Lower lobe of right lung (tissue), 2 donors: Measurements from ENCODE around the gene FBXW5. TPM values are rescaled to one million over a fixed set of nuclear protein-coding genes. Genes with fewer than 3 reads are reported as not detected.
A peak's percentile ranks its signal among the peaks of the same experiment; 100 is the strongest.

Experiments
- ATAC-seq, 2 donors: fragments of 200-7000 bp; cut with Tn5 transposase; one replicate each; pipeline ENCODE4 v1.9.1; 2020 to 2022; ENCODE audit warnings: mild to moderate bottlenecking in 2 of 2, moderate library complexity in 2 of 2
- DNase-seq: peaks from one replicate; pipeline ENCODE4 v3.0.0-alpha.2; 2020
- H3K27ac ChIP-seq: fragments of 200-600 bp; one replicate; pipeline ENCODE4 v1.8.0; 2022
- H3K27me3 ChIP-seq: fragments of 200-600 bp; one replicate; pipeline ENCODE4 v1.8.0; 2022; ENCODE audit warnings: low read depth
- H3K36me3 ChIP-seq: fragments of 200-600 bp; one replicate; pipeline ENCODE4 v1.8.0; 2022; ENCODE audit warnings: mild to moderate bottlenecking
- H3K4me1 ChIP-seq: fragments of 200-600 bp; one replicate; pipeline ENCODE4 v1.8.0; 2022
- H3K4me3 ChIP-seq: fragments of 200-600 bp; one replicate; pipeline ENCODE4 v1.8.0; 2022; ENCODE audit warnings: mild to moderate bottlenecking
- H3K9me3 ChIP-seq: fragments of 200-600 bp; one replicate; pipeline ENCODE4 v1.8.0; 2022
- CTCF ChIP-seq: fragments of 200-600 bp; IDR thresholded peaks from one replicate; pipeline ENCODE4 v1.8.0; 2022; ENCODE audit warnings: antibody characterized with exemption, mild to moderate bottlenecking
- intact Hi-C: fragments of 100-400 bp; cut with DNase I; formaldehyde crosslinking; loops from one replicate; pipeline ENCODE4 v1.11.0; 2022
- total RNA-seq: library from RNA; stranded (reverse); fragmentation: NEBNext Ultra II Directional; extraction: Animal tissue kit (Norgen Biotek cat#: 25700); gene quantifications from one replicate; pipeline ENCODE4 v1.2.1, GENCODE V29; 2021
- donor health status: DM: no; HTN: yes; CAD: no; lungs with severe emphysema.

Gene FBXW5
- total RNA-seq, 1 donor from 2014 or later, result 83.2 TPM

GRCh38 chr9:136940526-136941230 is 3.9 kb downstream of the FBXW5 start:
- peaks cover 35% of the 10 kb centered on the region for H3K36me3 ChIP-seq
- peak; percentile 47 for DNase-seq
- H3K9me3 ChIP-seq, result no peaks in the 10 kb centered on the region
- H3K27me3 ChIP-seq, result no peaks in the 10 kb centered on the region
- no peak for TF ChIP-seq CTCF
- ATAC-seq, result no peak
- no peak overlapping the region for H3K27ac ChIP-seq
- peaks cover 11% of the 10 kb centered on the region for H3K4me1 ChIP-seq
- no peak overlapping the region for H3K4me3 ChIP-seq
- intact Hi-C loops, result no loop called here

GRCh38 chr9:136939996-136940525 is 4.5 kb downstream of the FBXW5 start:
- Histone ChIP-seq H3K27me3 (no peaks in the 10 kb centered on the region), H3K4me1 (peaks cover 11% of the 10 kb centered on the region), H3K9me3 (no peaks in the 10 kb centered on the region), H3K27ac (no peak overlapping the region), H3K36me3 (peaks cover 35% of the 10 kb centered on the region), H3K4me3 (no peak overlapping the region)
- DNase-seq (no peak), ATAC-seq (no peak)
- intact Hi-C loops, result no loop called here
- TF ChIP-seq CTCF, result no peak

DNA sequence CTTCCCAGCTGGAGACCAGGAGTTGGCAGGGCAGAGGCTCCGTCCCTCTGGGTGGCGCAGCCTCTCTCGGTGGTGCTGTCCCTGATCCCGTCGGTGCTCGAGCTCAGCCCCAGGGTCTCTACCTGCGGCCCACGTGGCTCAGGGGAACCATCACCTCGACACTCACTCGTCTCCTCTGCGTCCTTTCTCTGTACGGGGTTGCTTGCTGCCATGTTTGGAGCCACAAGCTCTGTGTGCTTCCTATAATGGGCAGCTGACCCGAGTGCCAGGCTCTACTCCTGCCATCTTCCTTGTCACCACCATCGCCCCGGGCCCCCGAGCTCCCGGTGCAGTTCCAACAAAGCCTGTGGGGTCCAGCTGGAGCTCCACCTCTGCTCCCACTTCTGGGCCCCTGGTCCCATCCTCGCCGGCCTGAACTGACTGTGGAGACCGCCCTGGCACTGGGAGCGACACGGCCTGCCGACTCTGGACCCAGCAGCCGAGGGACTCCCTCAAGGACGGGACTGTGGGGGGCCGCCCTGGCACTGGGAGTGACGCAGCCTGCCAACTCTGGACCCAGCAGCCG is 5.0 kb downstream of the FBXW5 start:
- Histone ChIP-seq H3K4me3 (no peak overlapping the region), H3K9me3 (no peaks in the 10 kb centered on the region), H3K27ac (no peak overlapping the region), H3K4me1 (peaks cover 8% of the 10 kb centered on the region), H3K36me3 (peaks cover 35% of the 10 kb centered on the region), H3K27me3 (no peaks in the 10 kb centered on the region)
- TF ChIP-seq CTCF, result no peak
- ATAC-seq, result no peak
- no peak for DNase-seq
- intact Hi-C loops, result no loop called here

DNA sequence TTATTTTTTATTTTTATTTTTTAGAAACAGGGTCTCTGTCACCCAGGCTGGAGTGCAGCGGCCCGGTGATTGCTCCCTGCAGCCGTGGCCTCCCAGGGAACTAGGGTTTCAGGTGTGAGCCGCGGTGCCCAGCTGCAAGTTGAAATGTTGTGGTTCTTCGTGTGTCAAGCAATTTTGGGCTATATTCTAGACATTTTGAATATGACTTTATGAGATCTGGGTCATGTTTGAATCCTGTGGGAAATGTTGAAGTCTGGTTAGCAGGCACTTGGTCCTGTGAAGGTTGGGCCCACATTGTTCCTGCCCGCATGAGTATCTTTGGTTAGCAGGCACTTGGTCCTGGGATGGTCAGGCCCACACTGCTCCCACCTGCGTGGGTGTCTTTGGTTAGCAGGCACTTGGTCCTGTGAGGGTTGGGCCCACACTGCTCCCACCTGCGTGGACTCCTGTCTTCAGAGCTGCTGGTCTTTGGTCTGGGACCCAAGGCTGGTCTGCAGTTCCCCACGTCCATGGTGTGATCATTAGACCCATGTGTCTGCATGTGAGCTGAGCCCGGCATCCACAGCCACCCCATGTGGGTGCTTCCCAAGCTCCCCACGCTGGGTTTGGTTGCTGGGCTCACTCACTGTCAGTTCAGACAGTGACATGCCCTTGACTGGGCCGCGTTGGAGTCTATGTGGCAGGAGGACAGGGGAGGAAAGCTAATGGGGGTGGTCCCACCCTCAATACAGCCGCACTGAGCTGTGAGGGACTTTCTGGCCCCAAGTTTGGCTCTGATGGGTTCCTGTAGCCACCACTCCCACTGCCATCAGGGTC is 7.1 kb downstream of the FBXW5 start:
- no peaks in the 10 kb centered on the region for H3K9me3 ChIP-seq
- no peak overlapping the region for H3K4me3 ChIP-seq
- no peaks in the 10 kb centered on the region for H3K4me1 ChIP-seq
- H3K27me3 ChIP-seq, result no peaks in the 10 kb centered on the region
- no peak overlapping the region for H3K27ac ChIP-seq
- ATAC-seq (no peak), DNase-seq (no peak)
- intact Hi-C loops, result no loop called here
- no peak for TF ChIP-seq CTCF
- peaks cover 27% of the 10 kb centered on the region for H3K36me3 ChIP-seq

- no peak for DNase-seq
- H3K4me3 ChIP-seq, result no peak overlapping the region
- intact Hi-C loops, result no loop called here
- H3K36me3 ChIP-seq, result peaks cover 20% of the 10 kb centered on the region
- TF ChIP-seq CTCF, result no peak
- H3K27ac ChIP-seq, result no peak overlapping the region
- no peak for ATAC-seq
- H3K27me3 ChIP-seq, result no peaks in the 10 kb centered on the region
- no peaks in the 10 kb centered on the region for H3K4me1 ChIP-seq
- no peaks in the 10 kb centered on the region for H3K9me3 ChIP-seq
Observed at GRCh38 chr9:136936645-136937170, 7.8 kb downstream of the FBXW5 start.
